RKO (cell line): Measurements from ENCODE around the gene SETD5.
A peak's percentile ranks its signal among the peaks of the same experiment; 100 is the strongest.

Experiments used
- DNase-seq: peaks from one replicate; pipeline ENCODE4 v3.0.0-alpha.2; 2016; ENCODE audit warnings: low spot score

The SETD5 gene

DNA sequence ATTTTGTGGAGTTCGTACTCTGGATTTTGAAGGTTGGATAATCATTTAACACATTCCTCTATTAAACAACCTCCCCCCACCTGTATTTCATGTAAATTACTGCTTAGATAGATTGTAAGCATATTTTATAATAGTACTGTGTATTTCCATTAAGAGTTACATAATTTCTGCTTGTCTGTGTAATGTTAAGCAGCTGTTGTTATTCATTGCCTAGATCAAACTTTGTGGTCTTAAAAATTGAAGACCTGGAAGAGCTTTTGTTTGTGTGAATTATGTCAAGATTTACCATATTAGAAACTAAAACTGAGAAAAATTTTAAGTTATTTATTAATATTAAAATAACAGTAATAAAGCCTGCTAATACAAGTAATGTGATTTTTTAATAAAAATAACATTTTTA, 11.1 kb downstream of the SETD5 start:
- DNase-seq, result no peak

DNA sequence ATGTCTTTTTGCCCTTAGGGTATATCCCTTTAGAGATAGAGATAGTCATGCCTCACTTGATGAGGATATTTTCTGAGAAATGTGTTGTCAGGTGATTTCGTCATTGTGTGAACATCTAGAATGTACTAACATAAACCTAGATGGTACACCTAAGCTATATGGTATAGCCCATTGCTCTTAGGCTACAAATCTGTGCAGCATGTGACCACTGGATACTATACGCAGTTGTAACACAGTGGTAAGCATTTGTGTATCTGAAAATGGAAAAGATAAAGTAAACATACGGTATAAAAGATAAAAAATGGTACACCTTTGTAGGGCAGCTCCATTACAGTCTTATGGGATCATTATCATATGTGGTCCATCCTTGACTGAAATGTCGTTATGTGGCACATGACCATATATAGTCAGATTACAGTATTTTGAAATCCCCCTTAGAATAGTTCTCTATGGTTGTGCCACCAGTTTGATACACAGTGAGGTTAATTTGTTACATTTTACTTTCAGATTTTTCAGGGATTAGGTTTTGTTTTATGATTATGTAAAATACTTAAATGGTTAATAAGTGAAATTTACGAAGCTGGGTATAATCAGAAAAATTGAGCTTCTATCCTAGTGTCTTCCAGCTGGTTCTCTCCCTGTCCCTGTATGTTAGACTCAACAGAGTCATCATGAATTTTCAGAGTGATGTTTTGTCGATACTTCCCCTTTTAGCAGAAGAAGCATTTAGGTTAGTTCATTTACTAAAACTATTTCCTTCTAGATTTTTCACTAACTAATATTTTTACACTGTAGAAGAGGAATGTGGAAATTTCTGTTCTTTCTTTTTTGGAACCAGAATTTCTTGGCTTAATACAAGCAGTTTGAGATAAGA, 12.8 kb downstream of the SETD5 start:
- DNase-seq, result no peak

DNA sequence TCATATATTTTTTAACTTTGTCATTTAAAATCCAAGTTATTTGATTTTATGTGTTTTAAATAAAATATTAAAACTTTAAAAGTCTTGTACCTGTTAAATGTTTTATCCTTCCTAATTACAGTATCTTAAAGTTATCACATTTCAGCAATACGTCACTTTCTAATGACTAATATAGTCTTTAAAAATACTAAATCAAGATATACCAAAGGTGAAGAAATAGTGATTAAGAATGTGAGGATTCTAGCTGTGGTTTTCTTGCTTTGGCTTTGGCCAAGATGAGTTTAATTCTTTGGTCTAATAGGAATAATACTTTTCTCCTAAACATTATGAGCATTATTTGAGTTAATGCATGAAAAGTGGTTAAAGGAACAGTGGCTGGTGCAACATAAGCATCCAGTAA, 13.9 kb downstream of the SETD5 start:
- no peak for DNase-seq

DNA sequence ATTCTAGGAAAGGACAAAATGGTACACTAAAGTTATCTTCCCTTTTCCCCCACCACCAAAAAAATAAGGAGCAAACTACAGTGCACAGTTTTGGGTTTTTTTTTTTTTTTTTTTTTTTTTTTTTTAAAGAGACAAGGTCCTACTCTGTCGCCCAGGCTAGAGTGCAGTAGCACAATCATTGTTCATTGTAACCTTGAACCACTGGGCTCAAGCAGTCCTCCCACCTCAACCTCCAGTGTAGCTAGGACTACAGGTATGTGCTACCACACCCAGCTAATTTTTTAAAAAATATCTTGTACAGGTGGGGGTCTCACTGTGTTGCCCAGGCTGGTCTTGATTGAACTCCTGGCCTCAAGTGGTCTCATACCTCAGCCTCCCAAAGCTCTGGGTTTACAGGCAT, 14.9 kb downstream of the SETD5 start:
- no peak for DNase-seq

DNA sequence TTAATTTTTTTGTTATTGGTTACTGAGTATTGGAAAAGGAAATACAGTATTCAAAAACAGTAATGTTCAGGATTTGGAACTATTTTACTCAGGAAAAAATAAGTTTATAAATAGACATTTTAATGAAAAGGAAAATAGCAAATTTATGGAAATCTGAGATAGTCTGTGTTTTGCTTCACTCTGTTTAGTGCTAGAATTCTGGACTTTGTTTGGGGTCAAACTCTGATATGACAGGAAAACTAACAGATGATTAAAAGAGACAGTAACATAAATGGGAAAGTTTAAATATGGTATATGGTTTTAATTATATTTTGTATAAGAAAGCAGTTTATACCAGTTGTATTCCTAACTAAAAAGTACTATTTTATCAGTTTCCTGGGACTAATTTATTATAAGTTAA, 17.4 kb downstream of the SETD5 start:
- no peak for DNase-seq

DNA sequence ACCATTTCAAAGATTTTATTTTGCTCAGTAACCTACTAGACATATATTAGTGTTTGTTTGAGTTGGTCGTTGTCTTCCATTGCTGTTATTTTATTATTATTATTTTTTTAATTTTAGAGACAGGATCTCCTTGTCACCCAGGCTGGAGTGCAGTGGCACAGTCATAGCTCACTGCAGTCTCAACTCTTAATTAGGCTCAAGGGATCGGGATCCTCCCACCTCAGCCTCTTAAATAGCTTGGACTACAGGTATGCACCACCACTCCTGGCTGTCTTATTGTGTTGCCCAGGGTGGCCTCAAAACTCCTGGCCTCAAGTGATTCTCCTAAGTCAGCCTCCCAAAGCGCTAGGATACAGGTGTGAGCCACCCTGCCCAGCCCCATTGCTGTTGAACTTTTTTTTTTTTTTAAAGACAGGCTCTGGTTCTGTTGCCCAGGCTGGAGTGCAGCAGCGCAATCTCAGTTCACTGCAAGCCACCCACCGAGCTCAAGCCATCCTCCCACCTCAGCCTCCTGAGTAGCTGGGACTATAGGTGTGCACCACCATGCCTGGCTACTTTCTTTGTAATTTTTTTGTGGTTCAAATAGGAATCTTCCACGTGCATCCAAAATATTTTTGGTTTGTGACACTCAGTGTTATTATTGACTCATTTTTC, 18.2 kb downstream of the SETD5 start:
- DNase-seq, result no peak

DNA sequence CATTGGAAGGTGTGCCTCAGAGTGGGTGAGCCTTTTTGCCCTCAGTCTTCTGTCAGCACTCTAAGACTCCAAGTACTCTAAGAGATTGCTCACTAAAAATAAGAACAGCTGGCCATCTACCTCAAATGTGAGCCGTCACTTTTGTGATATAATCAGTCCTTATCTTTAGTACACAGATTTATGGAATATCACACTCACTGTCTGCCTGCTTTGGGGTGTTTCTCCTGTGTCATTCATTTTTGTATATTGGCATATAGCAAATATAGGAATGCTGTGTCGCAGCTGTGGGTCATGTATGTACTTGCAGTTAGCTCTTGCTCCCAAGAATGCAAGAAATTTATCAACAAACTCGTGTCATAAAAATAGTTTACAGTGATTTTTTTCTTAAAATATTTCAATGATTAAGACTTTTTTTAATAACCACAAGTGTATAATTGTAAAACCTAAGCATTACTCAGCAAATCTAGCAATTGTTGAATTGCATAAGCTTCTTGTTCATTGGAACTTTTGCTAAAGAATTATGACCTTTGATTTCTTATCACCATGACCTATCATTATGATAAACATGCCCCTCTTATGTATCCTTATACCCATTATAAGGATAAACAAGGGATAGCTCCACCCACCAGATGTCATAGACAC, 18.8 kb downstream of the SETD5 start:
- no peak for DNase-seq

DNA sequence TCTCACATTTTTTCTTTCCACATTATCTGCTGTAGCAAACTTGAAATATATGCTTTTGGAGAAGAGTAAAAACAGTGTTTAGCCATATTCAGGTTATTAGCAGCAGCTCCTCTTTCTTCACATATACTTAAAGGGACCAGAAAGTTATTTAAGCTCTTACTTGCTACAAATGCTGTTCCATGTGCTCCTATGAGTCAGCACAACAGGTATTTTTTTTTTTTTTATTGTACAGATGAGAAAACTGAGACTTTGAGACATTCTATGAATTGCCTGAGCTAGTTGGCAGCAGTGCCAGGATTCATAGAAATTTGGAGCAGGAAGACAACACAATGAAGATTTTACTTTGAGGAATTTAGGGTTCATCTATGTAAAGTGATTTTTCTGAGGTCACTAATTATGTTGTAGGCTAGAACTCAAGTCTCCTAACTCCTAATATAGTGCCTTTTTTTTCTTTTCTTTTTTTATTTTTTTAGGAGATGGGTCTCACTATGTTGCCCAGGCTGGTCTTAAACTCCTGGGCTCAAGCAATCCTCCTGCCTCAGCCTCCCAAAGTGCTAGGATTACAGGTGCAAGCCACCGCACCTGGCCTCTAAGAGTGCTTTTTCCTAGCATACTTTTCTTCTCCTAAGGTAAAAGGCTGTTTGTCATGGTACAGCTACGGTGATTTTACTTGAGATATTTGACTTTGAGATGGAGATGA, 23.6 kb downstream of the SETD5 start:
- peak; percentile 25 for DNase-seq

DNA sequence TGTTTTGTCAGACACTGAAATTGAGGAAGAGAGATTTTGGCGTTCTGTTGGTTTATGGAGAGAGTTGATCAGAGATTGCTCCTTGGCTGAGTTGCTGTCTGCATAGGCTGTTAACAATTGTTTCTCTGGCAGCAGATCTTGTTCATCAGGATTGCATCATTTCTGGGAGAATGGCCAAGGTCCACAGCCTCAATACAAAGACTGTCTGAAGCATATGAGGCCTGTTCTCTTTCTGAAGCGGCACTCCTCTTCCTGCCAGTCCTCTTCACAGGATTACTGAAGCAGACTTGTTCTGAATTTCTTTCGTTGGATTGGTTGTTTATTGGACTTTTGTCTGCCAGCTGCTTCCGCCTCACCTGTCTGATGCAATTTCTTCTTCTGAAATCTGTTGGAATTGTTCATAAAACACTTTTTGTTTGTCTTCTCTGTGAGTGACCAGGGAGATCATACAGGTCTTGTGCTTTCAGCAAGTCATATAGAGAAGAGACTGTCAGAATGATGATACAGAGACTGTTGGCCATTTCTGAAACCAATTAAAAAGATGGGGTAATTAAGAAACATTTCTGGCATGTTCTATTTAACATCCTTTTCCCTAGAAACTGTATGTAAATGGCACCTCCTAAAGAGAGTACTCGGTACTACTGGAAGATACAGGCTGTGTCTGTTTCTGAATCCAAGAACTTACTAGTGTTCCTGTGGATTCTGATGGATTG, 25.5 kb downstream of the SETD5 start:
- peak; percentile 84 for DNase-seq

DNA sequence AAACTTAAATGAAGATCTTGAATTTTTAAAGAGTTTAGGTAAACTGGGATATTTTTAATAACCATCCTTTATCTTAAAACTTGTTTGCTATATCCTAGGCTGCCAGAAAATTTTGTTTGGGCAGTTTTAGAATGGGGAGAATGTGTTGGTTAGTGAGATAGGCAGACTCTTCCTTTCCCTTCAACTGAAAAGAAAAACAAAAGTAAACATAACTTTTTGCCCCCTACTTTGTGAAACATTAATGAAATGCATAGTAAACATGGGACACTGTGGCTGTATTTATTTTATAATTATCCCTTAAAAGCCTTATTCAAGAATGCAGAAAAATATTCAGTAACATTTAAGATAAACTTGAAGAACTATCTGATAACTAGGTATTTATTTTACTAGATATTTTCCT, 31.0 kb downstream of the SETD5 start:
- DNase-seq, result no peak

DNA sequence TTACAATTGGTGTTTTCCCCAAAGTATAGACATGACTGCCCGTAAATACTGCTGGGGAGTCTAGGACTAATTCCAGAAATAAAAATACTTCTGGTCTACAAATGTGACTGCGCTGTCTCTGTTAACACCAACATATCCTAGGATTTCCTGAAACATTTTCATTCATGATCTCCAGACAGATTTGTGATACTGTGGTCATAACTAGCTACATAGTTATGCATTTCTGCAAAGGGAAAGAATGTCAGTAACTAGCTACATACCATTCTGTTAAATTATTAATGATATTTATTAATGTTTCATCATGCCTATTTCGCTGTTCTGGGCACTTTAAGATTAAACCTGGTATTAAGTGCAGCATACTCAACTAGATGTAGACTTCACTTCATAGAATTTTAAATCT, 33.3 kb downstream of the SETD5 start:
- DNase-seq, result no peak

DNA sequence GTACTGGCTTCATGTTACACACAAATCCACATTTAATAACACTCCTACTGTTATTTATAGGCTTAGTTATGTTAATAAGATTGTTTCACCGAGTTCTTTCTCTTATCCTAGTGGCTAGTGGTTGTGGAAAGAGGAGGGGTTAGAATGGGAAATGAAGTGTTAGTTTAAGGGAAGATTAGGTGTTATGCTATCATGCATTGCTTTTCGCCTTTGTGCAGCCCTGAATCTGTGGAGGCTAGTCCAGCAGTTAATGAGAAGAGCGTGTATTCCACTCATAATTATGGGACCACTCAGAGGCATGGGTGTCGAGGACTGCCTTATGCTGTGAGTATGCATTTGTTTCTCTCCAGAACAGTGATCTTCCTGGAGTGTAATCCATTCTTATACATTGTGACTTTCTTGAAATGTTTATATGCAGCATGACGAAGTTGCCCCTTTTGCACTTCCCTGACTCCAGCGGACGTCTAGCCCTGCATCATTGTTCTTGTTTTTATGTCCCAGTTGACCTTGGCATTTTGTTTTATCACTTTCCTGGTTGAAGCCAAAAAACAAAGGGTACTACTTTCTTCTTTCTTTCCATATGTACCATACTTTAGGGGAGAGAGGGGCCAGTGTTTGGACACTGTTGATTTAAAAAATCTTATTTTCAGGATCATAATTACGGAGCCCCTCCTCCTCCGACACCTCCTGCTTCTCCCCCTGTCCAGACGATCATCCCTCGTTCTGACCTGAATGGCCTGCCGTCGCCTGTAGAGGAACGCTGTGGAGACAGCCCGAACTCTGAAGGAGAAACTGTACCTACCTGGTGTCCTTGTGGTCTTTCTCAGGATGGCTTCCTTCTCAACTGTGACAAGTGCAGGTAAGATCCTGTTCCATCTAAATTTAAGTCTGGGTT, 36.5 kb downstream of the SETD5 start:
- no peak for DNase-seq

DNA sequence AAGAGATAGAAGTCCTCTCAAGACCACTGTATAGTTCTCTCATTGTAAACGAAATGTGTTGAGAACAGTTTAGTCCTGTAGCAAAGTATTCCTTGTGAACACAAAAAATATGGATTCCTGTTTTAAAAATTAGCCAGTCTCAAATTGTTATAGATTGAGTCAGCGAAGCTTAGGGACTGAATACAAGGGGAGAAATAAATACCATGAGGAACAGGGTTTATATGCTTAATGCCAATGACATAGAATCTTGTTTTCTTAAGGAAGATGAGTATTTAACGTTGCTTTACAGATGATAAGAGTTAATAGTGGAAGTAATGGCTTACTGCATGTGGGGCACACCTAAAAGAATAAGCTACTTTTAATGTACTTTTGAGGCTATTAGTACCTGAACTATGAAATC, 37.9 kb downstream of the SETD5 start:
- DNase-seq, result no peak

DNA sequence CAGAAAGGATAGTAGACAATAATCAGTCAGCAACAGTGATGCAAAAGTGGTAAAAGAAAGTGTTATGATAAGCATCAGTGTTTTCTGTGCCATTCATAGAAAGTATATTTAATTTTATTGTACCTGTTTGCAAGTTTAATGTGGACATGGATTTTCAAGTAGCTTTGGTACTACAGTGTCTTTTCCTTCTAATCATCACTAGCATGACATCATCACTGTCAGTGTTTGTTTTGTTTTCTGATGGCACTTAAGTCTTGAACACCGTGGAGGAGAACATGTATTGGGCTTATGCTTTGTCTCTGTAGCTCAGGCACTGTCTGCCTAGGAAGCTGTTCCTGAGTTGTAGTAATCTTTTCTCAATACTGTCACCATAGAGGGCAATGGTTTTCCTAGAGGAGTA, 41.9 kb downstream of the SETD5 start:
- DNase-seq, result no peak

DNA sequence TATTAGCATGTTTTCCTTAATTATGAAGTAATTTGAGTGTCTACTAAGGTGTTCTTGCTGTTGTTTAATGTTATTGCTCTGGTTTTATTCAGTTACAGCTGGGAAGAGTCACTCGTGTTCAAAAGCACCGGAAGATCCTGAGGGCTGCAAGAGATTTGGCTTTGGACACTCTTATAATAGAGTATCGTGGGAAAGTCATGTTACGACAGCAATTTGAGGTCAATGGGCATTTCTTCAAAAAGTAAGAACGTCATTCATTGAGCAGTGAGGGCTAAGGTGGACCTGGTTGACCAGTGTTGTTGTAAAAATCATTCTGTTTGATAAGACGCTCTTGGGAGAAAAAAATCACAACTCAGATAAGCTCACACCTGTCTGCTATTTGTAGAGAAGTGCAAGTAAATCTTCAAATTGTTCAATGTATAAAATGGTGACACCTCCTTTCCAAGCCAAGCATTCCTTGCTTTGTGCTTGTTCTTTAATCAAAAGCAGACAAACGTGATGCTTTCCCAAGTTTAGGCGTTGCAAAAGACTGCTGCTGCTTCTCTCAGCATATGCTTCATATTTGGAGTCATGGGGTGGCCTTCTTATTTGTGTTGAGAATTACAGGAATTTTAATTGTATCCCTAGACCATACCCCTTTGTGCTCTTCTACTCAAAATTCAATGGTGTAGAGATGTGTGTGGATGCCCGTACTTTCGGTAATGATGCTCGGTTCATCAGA, 44.2 kb downstream of the SETD5 start:
- DNase-seq, result no peak

DNA sequence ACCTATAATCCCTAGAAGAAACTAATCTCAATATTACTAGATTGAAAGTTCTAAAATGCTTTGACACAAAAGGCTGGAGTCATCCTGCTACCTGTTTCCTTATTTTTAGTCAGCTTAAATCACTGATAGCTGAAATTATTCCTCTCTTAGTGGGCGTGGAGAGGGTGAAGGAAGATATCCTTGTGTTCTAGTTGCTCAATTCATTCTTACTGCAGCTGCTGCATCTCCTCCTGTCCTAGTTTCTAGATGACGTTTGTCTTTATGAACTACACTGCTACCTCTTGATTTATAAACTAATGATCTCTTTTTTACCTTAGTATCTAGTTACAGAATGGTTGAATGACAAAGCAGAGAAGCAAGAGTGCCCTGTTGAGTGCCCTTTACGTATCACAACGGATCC, 50.7 kb downstream of the SETD5 start:
- no peak for DNase-seq

DNA sequence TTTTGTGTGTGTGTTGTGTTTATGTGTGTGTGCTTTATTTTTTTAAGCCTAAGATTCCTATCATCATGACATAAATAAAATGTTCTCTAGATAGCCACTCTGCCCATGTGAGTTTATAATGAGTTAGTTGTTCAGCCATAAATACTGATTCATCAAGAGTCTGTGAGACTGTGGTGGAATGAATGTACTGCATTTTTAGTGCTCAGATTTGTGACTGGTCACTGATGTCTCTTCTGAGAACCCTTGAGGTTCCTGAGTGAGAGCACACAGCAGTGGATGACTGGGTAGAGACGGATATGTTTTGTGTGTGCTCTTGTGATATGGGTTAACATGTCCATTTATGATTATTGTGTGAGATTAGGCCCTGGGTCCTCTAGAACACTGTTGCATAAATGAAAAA, 51.2 kb downstream of the SETD5 start:
- peak; percentile 56 for DNase-seq

DNA sequence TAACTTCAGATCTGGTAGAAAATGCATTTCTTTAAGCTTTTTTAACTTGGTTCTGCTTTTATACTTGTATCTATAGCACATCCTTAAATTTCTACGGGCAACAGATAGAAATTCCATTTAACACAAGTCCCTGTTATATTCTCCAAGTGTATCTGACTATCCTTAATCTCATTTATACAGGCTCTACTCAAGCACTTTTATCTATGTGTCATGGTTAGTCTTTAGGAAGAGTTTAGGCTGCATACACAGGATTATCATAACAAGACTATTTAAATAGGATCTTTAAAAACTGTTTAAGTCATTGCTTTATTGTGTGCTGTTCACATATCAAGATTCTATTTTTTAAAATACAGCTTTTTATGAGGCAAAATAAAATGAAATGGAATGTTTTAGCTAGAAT, 52.7 kb downstream of the SETD5 start:
- no peak for DNase-seq

DNA sequence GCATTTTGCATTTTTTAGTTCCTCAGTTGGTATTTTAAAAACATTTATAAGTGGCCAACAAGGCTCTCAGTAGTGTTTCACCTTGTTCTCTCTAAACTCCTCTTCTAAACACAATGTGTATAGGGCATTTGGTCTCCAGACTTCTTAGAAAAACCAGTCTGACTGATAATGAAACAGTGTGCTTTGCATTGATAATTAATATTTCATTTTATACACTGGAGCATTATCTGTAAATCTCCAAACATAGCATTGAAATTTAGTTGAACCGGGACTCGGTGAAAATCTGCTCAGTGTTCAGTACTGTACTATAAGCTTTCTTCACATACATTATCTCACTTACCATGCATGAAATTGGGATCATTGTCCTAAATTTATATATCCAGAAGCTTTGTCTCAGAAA, 53.6 kb downstream of the SETD5 start:
- DNase-seq, result no peak

DNA sequence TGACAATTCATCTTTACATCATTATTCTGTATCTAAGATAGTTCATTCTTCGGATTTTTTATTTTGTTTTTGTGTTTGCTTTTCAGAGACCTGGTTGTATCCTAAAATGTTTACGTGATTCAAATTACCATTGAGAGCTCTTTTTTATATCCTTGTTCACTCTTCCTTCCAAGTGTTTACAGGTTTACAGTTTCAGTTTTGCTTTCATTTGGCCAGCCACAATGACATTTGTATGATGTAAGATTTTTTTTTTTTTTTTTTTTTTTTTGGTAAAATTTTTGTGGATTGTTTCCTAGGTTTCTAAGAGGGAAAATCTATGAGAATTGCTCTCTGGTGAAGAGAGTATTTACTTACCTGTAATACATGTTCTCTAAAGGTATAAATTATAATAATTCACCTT, 55.0 kb downstream of the SETD5 start:
- DNase-seq, result no peak
